ENCODE data around the gene ZFPM1. TPM values are rescaled to one million over a fixed set of nuclear protein-coding genes. Genes with fewer than 3 reads are reported as not detected.

Gene ZFPM1
- total RNA-seq, 3 donors from 2014 or later (not counting 1 experiment from before 2014, with no cell fraction given) = 56.3 to 71.0 (median 64.6) TPM

GRCh38 chr16:88473666-88474534 is 20.8 kb downstream of the ZFPM1 start:
- WGBS (ENCODE audit: insufficient coverage) = 91% methylated on average over 43 of the region's 43 CpGs
- no peak overlapping the region for H3K4me3 Mint-ChIP-seq
- H3K9me3 ChIP-seq (ENCODE audit: control insufficient read depth, insufficient read depth, low read length) = no peaks in the 10 kb centered on the region
- H3K36me3 ChIP-seq (ENCODE audit: control insufficient read depth, insufficient read depth, low read length) = peaks cover 3% of the 10 kb centered on the region
- ATAC-seq = no peak
- no peak overlapping the region for H3K4me3 ChIP-seq (ENCODE audit: low read length)
- H3K4me1 Mint-ChIP-seq = peaks cover 54 to 75% of the 10 kb centered on the region in 2 donors
- H3K27ac ChIP-seq (ENCODE audit: low read length) = no peak overlapping the region
- no peaks in the 10 kb centered on the region for H3K36me3 Mint-ChIP-seq
- TF ChIP-seq CTCF (IDR thresholded peaks at IDR 0.05) = no peak
- DNase-seq = no peak
- no peaks in the 10 kb centered on the region for H3K27me3 ChIP-seq (ENCODE audit: control insufficient read depth, insufficient read depth, low read length)
- intact Hi-C loops (cut with micrococcal nuclease) = loop anchor here (5.0 kb wide), 1 partner anchor 33 kb away; no protein-coding TSS in a partner anchor
- H3K4me1 ChIP-seq (ENCODE audit: control insufficient read depth, insufficient read depth, low read length) = peaks cover 98% of the 10 kb centered on the region
- no peaks in the 10 kb centered on the region for H3K9me3 Mint-ChIP-seq
- H3K27me3 Mint-ChIP-seq (ENCODE audit: low read depth in 2 of 2) = no peaks in the 10 kb centered on the region
- H3K27ac Mint-ChIP-seq = peak overlapping the region in 1 of 2 donors; percentile 94

- Histone ChIP-seq H3K27me3 (ENCODE audit: control insufficient read depth, insufficient read depth, low read length) (no peaks in the 10 kb centered on the region), H3K27ac (ENCODE audit: low read length) (no peak overlapping the region), H3K9me3 (ENCODE audit: control insufficient read depth, insufficient read depth, low read length) (no peaks in the 10 kb centered on the region), H3K4me3 (ENCODE audit: low read length) (no peak overlapping the region), H3K36me3 (ENCODE audit: control insufficient read depth, insufficient read depth, low read length) (peaks cover 3% of the 10 kb centered on the region), H3K4me1 (ENCODE audit: control insufficient read depth, insufficient read depth, low read length) (peaks cover 98% of the 10 kb centered on the region)
- intact Hi-C loops (cut with micrococcal nuclease) = no loop called here
- no peak for DNase-seq
- Mint-ChIP-seq H3K9me3 (no peaks in the 10 kb centered on the region), H3K27me3 (ENCODE audit: low read depth in 2 of 2) (no peaks in the 10 kb centered on the region), H3K27ac (peak overlapping the region; percentile 33 to 83), H3K4me1 (peaks cover 48 to 75% of the 10 kb centered on the region in 2 donors), H3K4me3 (peak overlapping the region; percentile 81), H3K36me3 (no peaks in the 10 kb centered on the region)
- TF ChIP-seq CTCF (IDR thresholded peaks at IDR 0.05) = no peak
- 96% methylated on average over 13 of the region's 13 CpGs for WGBS (ENCODE audit: insufficient coverage)
- no peak for ATAC-seq
Observed at GRCh38 chr16:88475037-88475436, 22.0 kb downstream of the ZFPM1 start.

- intact Hi-C loops (cut with micrococcal nuclease) = no loop called here
- Histone ChIP-seq H3K27ac (ENCODE audit: low read length) (no peak overlapping the region), H3K27me3 (ENCODE audit: control insufficient read depth, insufficient read depth, low read length) (no peaks in the 10 kb centered on the region), H3K36me3 (ENCODE audit: control insufficient read depth, insufficient read depth, low read length) (peaks cover 3% of the 10 kb centered on the region), H3K9me3 (ENCODE audit: control insufficient read depth, insufficient read depth, low read length) (no peaks in the 10 kb centered on the region), H3K4me1 (ENCODE audit: control insufficient read depth, insufficient read depth, low read length) (peaks cover 100% of the 10 kb centered on the region), H3K4me3 (ENCODE audit: low read length) (no peak overlapping the region)
- H3K4me3 Mint-ChIP-seq = no peak overlapping the region
- H3K27me3 Mint-ChIP-seq (ENCODE audit: low read depth in 2 of 2) = no peaks in the 10 kb centered on the region
- H3K27ac Mint-ChIP-seq = peak overlapping the region; percentile 22 to 83
- 92% methylated on average over 14 of the region's 14 CpGs for WGBS (ENCODE audit: insufficient coverage)
- DNase-seq = no peak
- no peak for ATAC-seq
- no peaks in the 10 kb centered on the region for H3K9me3 Mint-ChIP-seq
- no peaks in the 10 kb centered on the region for H3K36me3 Mint-ChIP-seq
- H3K4me1 Mint-ChIP-seq = peaks cover 44 to 73% of the 10 kb centered on the region in 2 donors
- TF ChIP-seq CTCF (IDR thresholded peaks at IDR 0.05) = no peak
Observed at GRCh38 chr16:88476203-88476602, 23.1 kb downstream of the ZFPM1 start.

All from natural killer cell (primary cell).